GM12874 (cell line): ENCODE data around the gene KIAA2012.

Experiments
- TF ChIP-seq, protein P1 (sequence below): IDR thresholded peaks from 2 replicates; pipeline ENCODE4 v1.5.1; 2011; ENCODE audit warnings: low read depth, mild to moderate bottlenecking, control low read depth, low read length, moderate library complexity; ENCODE audit not compliant: insufficient read depth

KIAA2012 gene

GRCh38 chr2:202186641-202187202 is 113.7 kb downstream of the KIAA2012 start:
- TF ChIP-seq, protein P1, sequence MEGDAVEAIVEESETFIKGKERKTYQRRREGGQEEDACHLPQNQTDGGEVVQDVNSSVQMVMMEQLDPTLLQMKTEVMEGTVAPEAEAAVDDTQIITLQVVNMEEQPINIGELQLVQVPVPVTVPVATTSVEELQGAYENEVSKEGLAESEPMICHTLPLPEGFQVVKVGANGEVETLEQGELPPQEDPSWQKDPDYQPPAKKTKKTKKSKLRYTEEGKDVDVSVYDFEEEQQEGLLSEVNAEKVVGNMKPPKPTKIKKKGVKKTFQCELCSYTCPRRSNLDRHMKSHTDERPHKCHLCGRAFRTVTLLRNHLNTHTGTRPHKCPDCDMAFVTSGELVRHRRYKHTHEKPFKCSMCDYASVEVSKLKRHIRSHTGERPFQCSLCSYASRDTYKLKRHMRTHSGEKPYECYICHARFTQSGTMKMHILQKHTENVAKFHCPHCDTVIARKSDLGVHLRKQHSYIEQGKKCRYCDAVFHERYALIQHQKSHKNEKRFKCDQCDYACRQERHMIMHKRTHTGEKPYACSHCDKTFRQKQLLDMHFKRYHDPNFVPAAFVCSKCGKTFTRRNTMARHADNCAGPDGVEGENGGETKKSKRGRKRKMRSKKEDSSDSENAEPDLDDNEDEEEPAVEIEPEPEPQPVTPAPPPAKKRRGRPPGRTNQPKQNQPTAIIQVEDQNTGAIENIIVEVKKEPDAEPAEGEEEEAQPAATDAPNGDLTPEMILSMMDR: no peak

GRCh38 chr2:202187570-202187969 is 114.5 kb downstream of the KIAA2012 start:
- TF ChIP-seq, protein P1: no peak

- TF ChIP-seq, protein P1: no peak
Observed at GRCh38 chr2:202193305-202193704, 120.2 kb downstream of the KIAA2012 start.

DNA sequence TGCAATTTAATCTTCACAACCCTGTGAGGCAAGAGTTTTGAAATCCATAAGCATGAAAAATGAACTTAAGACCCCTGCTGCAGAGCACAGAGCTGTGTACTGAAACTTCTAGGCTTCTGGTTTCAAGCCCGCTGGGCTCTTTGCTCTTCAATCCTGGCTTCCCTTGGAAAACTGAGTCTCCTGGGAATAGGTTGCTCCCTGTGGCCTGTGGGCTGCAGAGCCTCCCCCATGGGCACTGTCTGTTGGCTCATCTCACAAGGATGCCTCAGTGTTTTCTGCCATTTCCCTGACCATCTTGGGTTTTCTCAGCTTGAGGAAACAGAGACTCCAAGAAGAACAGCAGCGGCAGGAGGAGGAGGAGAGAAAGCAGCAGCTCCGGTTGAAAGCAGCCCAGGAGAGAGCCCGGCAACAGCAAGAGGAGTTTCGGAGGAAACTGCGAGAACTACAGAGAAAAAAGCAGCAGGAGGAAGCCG is 120.9 kb downstream of the KIAA2012 start:
- TF ChIP-seq, protein P1: no peak

- TF ChIP-seq, protein P1: no peak
Observed at GRCh38 chr2:202194418-202194817, 121.4 kb downstream of the KIAA2012 start.

DNA sequence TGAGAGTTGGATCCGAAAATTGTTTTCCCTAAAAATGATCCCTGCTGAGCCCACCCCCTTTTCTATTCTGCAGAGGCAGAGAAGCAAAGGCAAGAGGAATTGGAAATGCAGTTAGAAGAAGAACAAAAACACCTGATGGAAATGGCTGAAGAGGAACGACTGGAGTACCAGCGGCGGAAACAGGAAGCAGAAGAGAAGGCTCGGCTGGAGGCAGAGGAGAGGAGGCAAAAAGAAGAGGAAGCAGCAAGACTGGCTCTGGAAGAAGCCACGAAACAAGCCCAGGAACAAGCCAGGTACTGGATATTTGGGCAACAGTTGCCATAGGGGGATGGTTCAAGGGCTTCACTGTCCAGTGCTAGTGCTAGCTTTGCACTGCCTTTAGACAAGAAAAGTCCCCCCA is 123.7 kb downstream of the KIAA2012 start:
- TF ChIP-seq, protein P1: no peak

GRCh38 chr2:202201220-202202160 is 128.4 kb downstream of the KIAA2012 start:
- TF ChIP-seq, protein P1: no peak
